Neural progenitor cell (in vitro differentiated cells): ENCODE data around the gene MAGEB5. TPM values are rescaled to one million over a fixed set of nuclear protein-coding genes. Genes with fewer than 3 reads are reported as not detected.

Experiments used
- DNase-seq: peaks from one replicate; pipeline ENCODE4 v3.0.0-alpha.2; 2016; ENCODE audit warnings: low spot score
- H2AFZ ChIP-seq: fragments of 200-600 bp; sonication (generic); replicated peaks from 2 replicates; pipeline ENCODE4 v1.6.1; 2016; ENCODE audit warnings: antibody characterized with exemption
- H3F3A ChIP-seq: fragments of 200-600 bp; sonication (generic); 2 replicates; pipeline ENCODE4 v1.6.1; 2016; ENCODE audit warnings: antibody characterized with exemption, low read depth
- H3K27ac ChIP-seq: fragments of 200-600 bp; sonication (generic); 2 replicates; pipeline ENCODE4 v1.5.1; 2016; ENCODE audit warnings: mild to moderate bottlenecking
- H3K27me3 ChIP-seq: fragments of 200-600 bp; sonication (generic); 2 replicates; pipeline ENCODE4 v1.6.1; 2016; ENCODE audit warnings: mild to moderate bottlenecking, moderate library complexity
- H3K36me3 ChIP-seq: fragments of 200-600 bp; sonication (generic); 2 replicates; pipeline ENCODE4 v1.5.1; 2016
- H3K4me1 ChIP-seq: fragments of 200-600 bp; sonication (generic); 2 replicates; pipeline ENCODE4 v1.6.1; 2016; ENCODE audit warnings: mixed run types
- H3K4me2 ChIP-seq: fragments of 200-600 bp; sonication (generic); 2 replicates; pipeline ENCODE4 v1.6.1; 2016
- H3K4me3 ChIP-seq: fragments of 200-600 bp; sonication (generic); 2 replicates; pipeline ENCODE4 v1.5.1; 2016
- H3K79me2 ChIP-seq: fragments of 200-600 bp; sonication (generic); 2 replicates; pipeline ENCODE4 v1.6.1; 2016; ENCODE audit warnings: low read depth
- H3K9ac ChIP-seq: fragments of 200-600 bp; sonication (generic); 2 replicates; pipeline ENCODE4 v1.6.1; 2016
- H3K9me3 ChIP-seq: fragments of 200-600 bp; sonication (generic); 2 replicates; pipeline ENCODE4 v1.5.1; 2016; ENCODE audit warnings: low read depth
- H4K20me1 ChIP-seq: fragments of 200-600 bp; sonication (generic); 2 replicates; pipeline ENCODE4 v1.6.1; 2016; ENCODE audit warnings: low read depth
- H3K27ac Mint-ChIP-seq: 3 replicates; pipeline ENCODE4 v1.8.0; 2021; ENCODE audit warnings: mixed read lengths
- H3K27me3 Mint-ChIP-seq: 2 replicates; pipeline ENCODE4 v1.8.0; 2022; ENCODE audit warnings: low read depth, mild to moderate bottlenecking, inconsistent platforms, moderate library complexity, mixed read lengths; ENCODE audit not compliant: insufficient read depth
- H3K36me3 Mint-ChIP-seq: 3 replicates; pipeline ENCODE4 v1.8.0; 2021; ENCODE audit warnings: mixed read lengths
- H3K4me1 Mint-ChIP-seq: 3 replicates; pipeline ENCODE4 v1.8.0; 2021; ENCODE audit warnings: mixed read lengths
- H3K4me3 Mint-ChIP-seq: 3 replicates; pipeline ENCODE4 v1.8.0; 2021; ENCODE audit warnings: mild to moderate bottlenecking, moderate library complexity, mixed read lengths
- H3K9me3 Mint-ChIP-seq: 3 replicates; pipeline ENCODE4 v1.8.0; 2020; ENCODE audit warnings: mixed read lengths
- CTCF ChIP-seq: fragments of 200-600 bp; sonication (generic); IDR thresholded peaks from 2 replicates; pipeline ENCODE4 v1.5.1; 2017; ENCODE audit warnings: antibody characterized with exemption, mild to moderate bottlenecking
- EZH2 ChIP-seq: fragments of 200-600 bp; sonication (generic); IDR thresholded peaks from 2 replicates; pipeline ENCODE4 v1.6.1; 2017; ENCODE audit warnings: antibody characterized with exemption, mild to moderate bottlenecking, moderate library complexity
- EZH2phosphoT487 ChIP-seq: fragments of 200-600 bp; sonication (generic); IDR thresholded peaks from 2 replicates; pipeline ENCODE4 v1.6.1; 2017; ENCODE audit warnings: antibody characterized with exemption
- total RNA-seq: library from RNA; depleted of rRNA; stranded (reverse); fragments of >200 nt; gene quantifications from 2 replicates; pipeline ENCODE4 v1.2.3, GENCODE V29; 2015; ENCODE audit warnings: low replicate concordance

MAGEB5 gene
- total RNA-seq, 1 donor from 2014 or later = not detected

- Histone ChIP-seq H3K27ac (no peak overlapping the region), H3K36me3 (no peaks in the 10 kb centered on the region), H4K20me1 (no peaks in the 10 kb centered on the region), H3K4me1 (no peaks in the 10 kb centered on the region), H3K27me3 (no peaks in the 10 kb centered on the region), H3F3A (no peaks in the 10 kb centered on the region), H2AFZ (no peak overlapping the region), H3K4me2 (no peak overlapping the region), H3K9me3 (no peaks in the 10 kb centered on the region), H3K4me3 (no peak overlapping the region), H3K79me2 (no peaks in the 10 kb centered on the region), H3K9ac (no peak overlapping the region)
- Mint-ChIP-seq H3K36me3 (no peaks in the 10 kb centered on the region), H3K9me3 (no peaks in the 10 kb centered on the region), H3K27ac (no peak overlapping the region), H3K4me1 (no peaks in the 10 kb centered on the region), H3K27me3 (peaks cover 2% of the 10 kb centered on the region), H3K4me3 (no peak overlapping the region)
- TF ChIP-seq CTCF (no peak), EZH2 (no peak), EZH2phosphoT487 (no peak)
- no peak for DNase-seq
These were observed 37.6 kb downstream of the MAGEB5 start for GRCh38 chrX:26253526-26253925.

GRCh38 chrX:26254436-26254835 is 38.5 kb downstream of the MAGEB5 start:
- no peaks in the 10 kb centered on the region for H4K20me1 ChIP-seq
- no peaks in the 10 kb centered on the region for H3K9me3 Mint-ChIP-seq
- H3K9ac ChIP-seq = no peak overlapping the region
- H3K36me3 ChIP-seq = no peaks in the 10 kb centered on the region
- no peaks in the 10 kb centered on the region for H3K9me3 ChIP-seq
- no peaks in the 10 kb centered on the region for H3F3A ChIP-seq
- H3K4me1 Mint-ChIP-seq = no peaks in the 10 kb centered on the region
- H2AFZ ChIP-seq = no peak overlapping the region
- H3K4me3 Mint-ChIP-seq = no peak overlapping the region
- H3K27ac ChIP-seq = no peak overlapping the region
- H3K27me3 ChIP-seq = no peaks in the 10 kb centered on the region
- H3K27me3 Mint-ChIP-seq = peaks cover 2% of the 10 kb centered on the region
- no peak overlapping the region for H3K4me2 ChIP-seq
- no peaks in the 10 kb centered on the region for H3K4me1 ChIP-seq
- H3K36me3 Mint-ChIP-seq = no peaks in the 10 kb centered on the region
- DNase-seq = no peak
- H3K27ac Mint-ChIP-seq = no peak overlapping the region
- no peaks in the 10 kb centered on the region for H3K79me2 ChIP-seq
- TF ChIP-seq EZH2phosphoT487 = no peak
- no peak for TF ChIP-seq EZH2
- no peak for TF ChIP-seq CTCF
- no peak overlapping the region for H3K4me3 ChIP-seq

- Mint-ChIP-seq H3K4me3 (no peak overlapping the region), H3K9me3 (no peaks in the 10 kb centered on the region), H3K36me3 (no peaks in the 10 kb centered on the region), H3K27me3 (no peaks in the 10 kb centered on the region), H3K4me1 (no peaks in the 10 kb centered on the region), H3K27ac (no peak overlapping the region)
- TF ChIP-seq EZH2phosphoT487 (no peak), EZH2 (no peak), CTCF (no peak)
- Histone ChIP-seq H3K79me2 (no peaks in the 10 kb centered on the region), H3K27ac (no peak overlapping the region), H3K9me3 (no peaks in the 10 kb centered on the region), H3K36me3 (no peaks in the 10 kb centered on the region), H2AFZ (no peak overlapping the region), H3K4me1 (no peaks in the 10 kb centered on the region), H3K4me3 (no peak overlapping the region), H3K9ac (no peak overlapping the region), H3K4me2 (no peak overlapping the region), H4K20me1 (no peaks in the 10 kb centered on the region), H3F3A (no peaks in the 10 kb centered on the region), H3K27me3 (no peaks in the 10 kb centered on the region)
- no peak for DNase-seq
These were observed 46.2 kb downstream of the MAGEB5 start for GRCh38 chrX:26262121-26262523.

Other genes with a start within 250 kb of the MAGEB5 start
- gene MAGEB18, start 77.8 kb upstream of the MAGEB5 start, total RNA-seq = not detected in 2 replicates
- not detected in 2 replicates for gene MAGEB6B, start 55.6 kb upstream of the MAGEB5 start, total RNA-seq
- gene MAGEB6, start 23.7 kb upstream of the MAGEB5 start, total RNA-seq = not detected in 2 replicates